ENCODE data around the gene SNAP29. TPM values are rescaled to one million over a fixed set of nuclear protein-coding genes. Genes with fewer than 3 reads are reported as not detected.

Gene SNAP29
- total RNA-seq, 1 donor from 2014 or later, result 22.9 TPM

GRCh38 chr22:20875296-20875695, 16.5 kb downstream of the SNAP29 start:
- no peaks in the 10 kb centered on the region for H3K4me1 Mint-ChIP-seq (ENCODE audit: low read depth, unreplicated experiment)
- no peak for TF ChIP-seq CTCF (IDR thresholded peaks at IDR 0.05; ENCODE audit: partially characterized antibody, unreplicated experiment)
- peaks cover 1% of the 10 kb centered on the region for H3K9me3 Mint-ChIP-seq (ENCODE audit: unreplicated experiment)
- no peaks in the 10 kb centered on the region for H3K36me3 Mint-ChIP-seq (ENCODE audit: unreplicated experiment)
- no peak overlapping the region for H3K27ac Mint-ChIP-seq (ENCODE audit: unreplicated experiment)
- no peak for DNase-seq
- peaks cover 4% of the 10 kb centered on the region for H3K27me3 Mint-ChIP-seq (ENCODE audit: unreplicated experiment)
- no peak overlapping the region for H3K4me3 Mint-ChIP-seq (ENCODE audit: unreplicated experiment)

GRCh38 chr22:20877715-20878114, 18.9 kb downstream of the SNAP29 start:
- TF ChIP-seq CTCF (IDR thresholded peaks at IDR 0.05; ENCODE audit: partially characterized antibody, unreplicated experiment), result no peak
- Mint-ChIP-seq H3K9me3 (ENCODE audit: unreplicated experiment) (peaks cover 4% of the 10 kb centered on the region), H3K27me3 (ENCODE audit: unreplicated experiment) (peaks cover 4% of the 10 kb centered on the region), H3K36me3 (ENCODE audit: unreplicated experiment) (no peaks in the 10 kb centered on the region), H3K4me1 (ENCODE audit: low read depth, unreplicated experiment) (no peaks in the 10 kb centered on the region), H3K4me3 (ENCODE audit: unreplicated experiment) (no peak overlapping the region), H3K27ac (ENCODE audit: unreplicated experiment) (no peak overlapping the region)
- no peak for DNase-seq

- H3K9me3 Mint-ChIP-seq (ENCODE audit: unreplicated experiment), result peaks cover 7% of the 10 kb centered on the region
- TF ChIP-seq CTCF (IDR thresholded peaks at IDR 0.05; ENCODE audit: partially characterized antibody, unreplicated experiment), result no peak
- peaks cover 6% of the 10 kb centered on the region for H3K27me3 Mint-ChIP-seq (ENCODE audit: unreplicated experiment)
- H3K36me3 Mint-ChIP-seq (ENCODE audit: unreplicated experiment), result no peaks in the 10 kb centered on the region
- H3K27ac Mint-ChIP-seq (ENCODE audit: unreplicated experiment), result no peak overlapping the region
- no peaks in the 10 kb centered on the region for H3K4me1 Mint-ChIP-seq (ENCODE audit: low read depth, unreplicated experiment)
- no peak for DNase-seq
- no peak overlapping the region for H3K4me3 Mint-ChIP-seq (ENCODE audit: unreplicated experiment)
Observed at GRCh38 chr22:20881231-20881630, 22.4 kb downstream of the SNAP29 start.

GRCh38 chr22:20881869-20882815, 23.3 kb downstream of the SNAP29 start:
- TF ChIP-seq CTCF (IDR thresholded peaks at IDR 0.05; ENCODE audit: partially characterized antibody, unreplicated experiment), result no peak
- H3K4me3 Mint-ChIP-seq (ENCODE audit: unreplicated experiment), result no peak overlapping the region
- H3K36me3 Mint-ChIP-seq (ENCODE audit: unreplicated experiment), result no peaks in the 10 kb centered on the region
- H3K27me3 Mint-ChIP-seq (ENCODE audit: unreplicated experiment), result peaks cover 6% of the 10 kb centered on the region
- DNase-seq, result no peak
- peaks cover 7% of the 10 kb centered on the region for H3K9me3 Mint-ChIP-seq (ENCODE audit: unreplicated experiment)
- H3K4me1 Mint-ChIP-seq (ENCODE audit: low read depth, unreplicated experiment), result peaks cover under 1% of the 10 kb centered on the region
- no peak overlapping the region for H3K27ac Mint-ChIP-seq (ENCODE audit: unreplicated experiment)

GRCh38 chr22:20882855-20883254, 24.0 kb downstream of the SNAP29 start:
- Mint-ChIP-seq H3K36me3 (ENCODE audit: unreplicated experiment) (no peaks in the 10 kb centered on the region), H3K4me3 (ENCODE audit: unreplicated experiment) (no peak overlapping the region), H3K4me1 (ENCODE audit: low read depth, unreplicated experiment) (peaks cover 6% of the 10 kb centered on the region), H3K9me3 (ENCODE audit: unreplicated experiment) (peaks cover 7% of the 10 kb centered on the region), H3K27ac (ENCODE audit: unreplicated experiment) (no peak overlapping the region), H3K27me3 (ENCODE audit: unreplicated experiment) (peaks cover 3% of the 10 kb centered on the region)
- TF ChIP-seq CTCF (IDR thresholded peaks at IDR 0.05; ENCODE audit: partially characterized antibody, unreplicated experiment), result no peak
- no peak for DNase-seq
